ENCODE data around the gene ST6GAL1.

ST6GAL1 gene

GRCh38 chr3:187041362-187042307 is 111.3 kb downstream of the ST6GAL1 start:
- peaks cover 26% of the 10 kb centered on the region for H3K36me3 ChIP-seq
- H3K27me3 ChIP-seq (ENCODE audit: insufficient read depth, low read depth, severe bottlenecking) = no peaks in the 10 kb centered on the region
- no peak overlapping the region for H3K27ac ChIP-seq
- no peaks in the 10 kb centered on the region for H3K9me3 ChIP-seq (ENCODE audit: severe bottlenecking)
- TF ChIP-seq CTCF (IDR thresholded peaks at IDR 0.05; ENCODE audit: low read depth, low read length) = no peak
- no peak overlapping the region for H3K4me3 ChIP-seq (ENCODE audit: low read depth, low read length)
- DNase-seq = no peak

- Histone ChIP-seq H3K36me3 (peaks cover 26% of the 10 kb centered on the region), H3K9me3 (ENCODE audit: severe bottlenecking) (no peaks in the 10 kb centered on the region), H3K4me3 (ENCODE audit: low read depth, low read length) (no peak overlapping the region), H3K27me3 (ENCODE audit: insufficient read depth, low read depth, severe bottlenecking) (no peaks in the 10 kb centered on the region), H3K27ac (no peak overlapping the region)
- TF ChIP-seq CTCF (IDR thresholded peaks at IDR 0.05; ENCODE audit: low read depth, low read length) = no peak
- DNase-seq = no peak
Measured at GRCh38 chr3:187042346-187042745, 112.0 kb downstream of the ST6GAL1 start.

- no peak overlapping the region for H3K27ac ChIP-seq
- H3K27me3 ChIP-seq (ENCODE audit: insufficient read depth, low read depth, severe bottlenecking) = no peaks in the 10 kb centered on the region
- no peaks in the 10 kb centered on the region for H3K9me3 ChIP-seq (ENCODE audit: severe bottlenecking)
- no peak for TF ChIP-seq CTCF (IDR thresholded peaks at IDR 0.05; ENCODE audit: low read depth, low read length)
- no peak for DNase-seq
- peaks cover 26% of the 10 kb centered on the region for H3K36me3 ChIP-seq
- H3K4me3 ChIP-seq (ENCODE audit: low read depth, low read length) = no peak overlapping the region
Measured at GRCh38 chr3:187042874-187043458, 112.6 kb downstream of the ST6GAL1 start.

- TF ChIP-seq CTCF (IDR thresholded peaks at IDR 0.05; ENCODE audit: low read depth, low read length) = no peak
- H3K4me3 ChIP-seq (ENCODE audit: low read depth, low read length) = no peak overlapping the region
- H3K27ac ChIP-seq = no peak overlapping the region
- no peaks in the 10 kb centered on the region for H3K27me3 ChIP-seq (ENCODE audit: insufficient read depth, low read depth, severe bottlenecking)
- DNase-seq = no peak
- H3K36me3 ChIP-seq = peaks cover 23% of the 10 kb centered on the region
- no peaks in the 10 kb centered on the region for H3K9me3 ChIP-seq (ENCODE audit: severe bottlenecking)
Measured at GRCh38 chr3:187044206-187044605, 113.9 kb downstream of the ST6GAL1 start.

GRCh38 chr3:187044867-187045552 is 114.7 kb downstream of the ST6GAL1 start:
- Histone ChIP-seq H3K4me3 (ENCODE audit: low read depth, low read length) (no peak overlapping the region), H3K9me3 (ENCODE audit: severe bottlenecking) (no peaks in the 10 kb centered on the region), H3K27me3 (ENCODE audit: insufficient read depth, low read depth, severe bottlenecking) (no peaks in the 10 kb centered on the region), H3K27ac (no peak overlapping the region), H3K36me3 (peaks cover 17% of the 10 kb centered on the region)
- no peak for TF ChIP-seq CTCF (IDR thresholded peaks at IDR 0.05; ENCODE audit: low read depth, low read length)
- no peak for DNase-seq

Measured in WERI-Rb-1 (cell line).